ENCODE measurements around the gene GAD1.

GRCh38 chr2:170828533-170828916 is 11.8 kb downstream of the GAD1 start:
- no peak for TF ChIP-seq CTCF (conservative IDR thresholded peaks at IDR 0.05; ENCODE audit: low read length)
- no peak for TF ChIP-seq EZH2phosphoT487 (IDR thresholded peaks at IDR 0.05; ENCODE audit: borderline replicate concordance, low read depth, low read length)

Data from OCI-LY7 (cell line).